ENCODE data around the gene CASP14.

DNA sequence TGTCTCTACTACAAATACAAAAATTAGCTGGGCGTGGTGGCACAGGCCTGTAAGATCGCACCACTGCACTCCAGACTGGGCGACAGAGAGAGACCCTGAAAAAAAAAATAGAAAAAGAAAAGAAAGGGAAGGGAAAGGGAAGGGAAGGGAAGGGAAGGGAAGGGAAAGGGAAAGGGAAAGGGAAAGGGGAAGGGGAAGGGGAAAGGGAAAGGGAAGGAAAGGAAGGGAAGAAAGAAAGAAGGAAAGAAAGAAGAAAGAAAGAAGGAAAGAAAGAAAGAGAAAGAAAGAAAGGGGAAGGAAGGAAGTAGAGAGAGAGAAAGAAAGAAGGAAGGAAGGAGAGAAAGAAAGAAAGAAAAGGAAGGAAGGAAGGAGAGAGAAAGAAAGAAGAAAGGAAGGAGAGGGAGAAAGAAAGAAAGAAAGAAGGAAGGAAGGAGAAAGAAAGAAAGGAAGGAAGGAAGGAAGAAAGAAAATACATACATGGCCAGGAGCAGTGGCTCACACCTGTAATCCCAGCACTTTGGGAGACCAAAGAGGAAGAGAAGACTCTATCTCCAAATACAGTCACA lies 49.8 kb downstream of the CASP14 start:
- TF ChIP-seq, protein P1, sequence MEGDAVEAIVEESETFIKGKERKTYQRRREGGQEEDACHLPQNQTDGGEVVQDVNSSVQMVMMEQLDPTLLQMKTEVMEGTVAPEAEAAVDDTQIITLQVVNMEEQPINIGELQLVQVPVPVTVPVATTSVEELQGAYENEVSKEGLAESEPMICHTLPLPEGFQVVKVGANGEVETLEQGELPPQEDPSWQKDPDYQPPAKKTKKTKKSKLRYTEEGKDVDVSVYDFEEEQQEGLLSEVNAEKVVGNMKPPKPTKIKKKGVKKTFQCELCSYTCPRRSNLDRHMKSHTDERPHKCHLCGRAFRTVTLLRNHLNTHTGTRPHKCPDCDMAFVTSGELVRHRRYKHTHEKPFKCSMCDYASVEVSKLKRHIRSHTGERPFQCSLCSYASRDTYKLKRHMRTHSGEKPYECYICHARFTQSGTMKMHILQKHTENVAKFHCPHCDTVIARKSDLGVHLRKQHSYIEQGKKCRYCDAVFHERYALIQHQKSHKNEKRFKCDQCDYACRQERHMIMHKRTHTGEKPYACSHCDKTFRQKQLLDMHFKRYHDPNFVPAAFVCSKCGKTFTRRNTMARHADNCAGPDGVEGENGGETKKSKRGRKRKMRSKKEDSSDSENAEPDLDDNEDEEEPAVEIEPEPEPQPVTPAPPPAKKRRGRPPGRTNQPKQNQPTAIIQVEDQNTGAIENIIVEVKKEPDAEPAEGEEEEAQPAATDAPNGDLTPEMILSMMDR (IDR thresholded peaks at IDR 0.05; ENCODE audit: low read length) = no peak
- TF ChIP-seq EZH2phosphoT487 (IDR thresholded peaks at IDR 0.05; ENCODE audit: low read length) = no peak

Data from MM.1S (cell line).